ENCODE measurements around the gene APBB2. TPM values are rescaled to one million over a fixed set of nuclear protein-coding genes. Genes with fewer than 3 reads are reported as not detected.

APBB2 gene
- total RNA-seq, 2 experiments from 2014 or later: 2.4 to 2.7 TPM

DNA sequence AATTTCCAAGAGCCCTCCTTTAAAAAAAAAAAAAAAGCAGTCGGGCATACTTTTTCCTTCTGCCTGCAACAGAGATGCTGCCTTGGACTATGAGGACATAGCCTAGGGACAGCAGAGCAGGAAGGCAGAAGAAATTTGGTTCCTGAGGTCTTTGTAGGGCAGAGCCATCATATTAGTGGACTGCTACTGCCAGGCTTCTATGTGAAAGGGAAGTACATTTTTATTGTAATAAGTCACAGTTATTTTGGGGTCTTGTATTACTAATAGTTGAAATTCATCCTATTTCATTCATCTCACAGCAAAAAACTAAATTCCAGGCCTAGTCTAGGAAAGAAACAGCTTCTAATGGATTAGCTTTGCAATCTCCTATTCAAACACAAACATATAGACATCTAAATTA, 253.4 kb downstream of the APBB2 start:
- ChIA-PET POLR2A (no interaction called here), CTCF (no interaction called here)

DNA sequence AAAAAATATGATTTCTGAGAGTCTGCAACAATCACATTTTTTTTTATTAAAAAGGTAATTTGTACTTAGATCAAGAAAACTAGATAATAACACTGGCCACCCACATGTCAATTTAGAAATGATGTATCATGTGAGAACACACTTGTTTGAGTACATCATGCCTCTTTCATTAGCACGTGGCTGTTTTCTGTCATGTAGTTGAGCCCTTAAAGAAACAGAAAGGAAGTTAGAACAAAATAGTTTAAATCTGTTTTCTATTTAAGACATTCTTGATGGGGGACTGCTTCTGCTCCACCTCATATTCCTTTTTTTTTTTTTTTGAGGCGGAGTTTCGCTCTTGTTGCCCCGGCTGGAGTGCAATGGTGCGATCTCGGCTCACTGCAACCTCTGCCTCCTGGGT, 257.1 kb downstream of the APBB2 start:
- ChIA-PET CTCF (no interaction called here), POLR2A (no interaction called here)

DNA sequence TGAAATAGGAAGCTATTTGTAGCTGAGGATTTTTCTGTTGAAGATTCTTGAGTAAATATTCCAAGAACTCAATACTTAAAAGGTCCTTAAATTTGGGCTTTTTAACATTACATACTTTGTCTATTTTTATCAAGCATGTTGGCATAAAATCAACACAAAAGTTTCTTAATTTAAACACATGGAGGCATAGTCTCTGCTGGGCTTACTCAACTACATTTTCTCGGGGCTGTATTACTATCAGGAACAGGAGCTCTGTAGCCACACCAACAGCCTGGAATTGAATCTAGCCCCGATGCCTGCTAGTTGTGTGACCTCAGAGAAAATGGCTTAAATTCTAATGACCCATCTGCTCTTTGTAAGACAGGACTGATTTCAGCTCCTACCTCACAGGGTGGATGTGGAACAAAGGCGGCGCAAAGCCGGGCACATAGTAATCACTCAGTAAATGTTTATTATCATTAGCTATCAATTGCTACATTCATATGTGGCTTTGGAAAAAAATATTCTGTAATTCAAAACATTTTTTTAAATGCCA, 257.6 kb downstream of the APBB2 start:
- POLR2A ChIA-PET: no interaction called here
- CTCF ChIA-PET: no interaction called here

DNA sequence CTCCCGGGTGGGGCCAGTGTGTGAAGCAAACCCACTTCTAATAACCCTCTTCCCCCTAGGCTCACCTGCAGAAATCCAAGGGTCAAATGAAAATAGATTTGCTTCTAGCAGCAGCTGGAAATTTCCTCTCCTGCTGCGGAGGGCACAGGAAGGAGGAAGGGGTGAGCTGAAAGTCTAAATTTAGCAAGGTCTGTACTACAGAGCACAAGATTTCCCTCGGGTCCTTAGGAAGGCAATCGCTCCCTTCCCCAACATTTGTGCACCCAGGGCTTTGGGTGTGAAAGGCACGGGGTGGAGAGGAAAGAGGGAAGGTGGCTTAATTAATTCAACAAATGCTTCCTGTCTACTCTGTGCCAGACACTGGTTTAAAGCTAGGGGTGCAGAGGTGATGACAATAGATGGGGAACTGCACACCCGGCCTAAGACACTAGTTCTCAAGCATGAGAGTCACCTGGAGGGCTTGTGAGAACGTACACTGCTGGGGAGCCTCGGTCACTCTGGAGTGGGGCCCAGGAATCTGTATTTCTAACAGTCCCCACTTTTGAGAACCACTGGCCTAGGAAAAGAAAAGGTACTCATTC, 260.2 kb downstream of the APBB2 start:
- ChIA-PET POLR2A (no interaction called here), CTCF (no interaction called here)

DNA sequence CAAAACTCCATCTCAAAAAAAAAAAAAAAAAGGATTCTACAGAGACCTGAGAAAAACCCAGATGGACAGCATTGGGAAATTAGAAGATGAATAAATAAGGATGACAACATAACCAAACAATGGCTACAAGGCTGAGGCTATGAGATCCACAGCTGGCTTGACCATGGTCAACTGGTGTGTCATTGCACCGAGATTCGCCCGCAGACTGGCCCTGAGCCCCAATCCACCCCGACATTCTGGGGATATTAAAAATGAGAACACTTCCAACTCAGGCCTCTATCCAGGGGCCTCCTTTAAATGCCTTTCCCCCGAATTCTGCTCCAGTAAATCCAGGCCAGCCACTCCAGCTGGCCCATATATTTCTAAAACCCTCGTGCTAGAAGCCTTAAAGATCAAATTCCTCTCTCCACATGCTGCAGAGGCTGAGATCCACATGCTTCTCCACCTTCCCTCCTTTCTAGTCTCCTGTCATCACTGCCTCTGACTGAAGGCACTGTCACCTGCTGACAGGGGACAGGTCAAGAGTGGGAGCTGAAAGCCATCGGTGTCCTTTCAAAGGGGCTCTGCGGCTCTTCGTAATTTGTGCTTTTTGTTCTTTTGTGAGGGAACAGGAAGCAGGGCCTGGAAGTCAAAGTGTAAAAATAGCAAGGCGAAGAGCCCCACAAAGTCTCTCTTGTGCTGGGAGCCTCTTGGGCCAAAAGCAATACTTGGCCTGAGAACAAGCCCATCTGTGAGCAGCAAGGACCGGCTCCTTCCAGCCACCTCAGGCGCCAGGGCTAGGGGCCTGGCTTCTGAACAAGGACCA, 260.9 kb downstream of the APBB2 start:
- ChIA-PET CTCF (no interaction called here), POLR2A (no interaction called here)

DNA sequence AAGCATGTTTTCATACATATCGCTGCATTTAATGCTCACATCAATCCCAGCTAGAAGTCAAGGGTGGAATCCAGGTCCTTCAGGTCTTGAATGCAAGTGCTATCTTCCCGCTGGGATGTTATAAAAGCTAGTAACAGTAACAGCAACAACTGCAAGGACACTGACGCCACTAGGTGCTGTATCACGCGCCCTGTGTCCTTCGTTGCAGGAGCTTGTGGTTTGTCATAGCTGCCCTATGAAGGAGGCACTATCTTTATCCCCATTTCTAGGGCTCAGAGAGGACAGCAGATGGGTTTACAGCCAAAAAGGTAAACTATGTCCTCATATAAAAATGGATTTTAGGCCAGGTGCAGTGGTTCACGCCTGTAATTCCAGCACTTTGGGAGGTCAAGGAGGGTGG, 261.7 kb downstream of the APBB2 start:
- CTCF ChIA-PET: no interaction called here

DNA sequence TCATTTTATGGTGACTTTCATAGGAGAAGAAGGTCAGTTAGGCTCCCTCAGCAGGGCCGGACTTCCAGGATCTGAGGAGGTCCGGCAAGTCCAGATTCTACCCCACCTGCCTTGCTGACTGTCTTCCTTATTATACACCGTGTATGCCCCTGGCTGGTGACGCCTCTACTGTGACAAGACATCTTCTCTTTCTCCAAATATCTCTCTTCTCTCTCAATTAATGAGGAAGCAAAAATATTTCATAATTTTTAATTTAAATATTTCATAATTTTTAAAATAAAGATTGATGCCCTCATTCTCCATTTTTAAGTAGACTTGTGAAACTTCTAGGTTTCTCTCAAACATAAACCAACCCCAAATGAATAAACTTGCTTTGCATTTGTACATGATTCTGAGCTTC, 262.1 kb downstream of the APBB2 start:
- ChIA-PET CTCF (no interaction called here), POLR2A (no interaction called here)

More for the DNA sequence above, 261.7 kb downstream of the APBB2 start:
- POLR2A ChIA-PET: no interaction called here

DNA sequence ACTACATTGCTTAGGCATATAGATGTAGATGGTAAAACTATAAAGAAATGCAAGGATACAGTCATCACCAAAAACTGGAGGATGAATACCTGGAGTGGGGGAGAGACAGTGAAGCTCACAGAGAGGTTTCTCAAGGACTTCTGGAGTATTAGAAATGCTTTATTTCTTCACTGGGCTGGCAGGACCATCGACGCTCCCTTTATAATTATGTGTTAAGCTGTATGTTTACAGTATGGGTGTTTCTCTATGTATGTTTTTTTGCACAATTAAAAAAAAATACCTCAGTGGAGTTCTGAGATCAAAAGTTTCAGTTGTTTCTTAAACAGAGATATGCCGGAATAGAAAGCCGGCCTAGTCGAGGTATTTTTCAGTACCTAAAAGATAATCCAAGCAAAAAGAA, 263.3 kb downstream of the APBB2 start:
- ChIA-PET POLR2A (no interaction called here), CTCF (no interaction called here)

DNA sequence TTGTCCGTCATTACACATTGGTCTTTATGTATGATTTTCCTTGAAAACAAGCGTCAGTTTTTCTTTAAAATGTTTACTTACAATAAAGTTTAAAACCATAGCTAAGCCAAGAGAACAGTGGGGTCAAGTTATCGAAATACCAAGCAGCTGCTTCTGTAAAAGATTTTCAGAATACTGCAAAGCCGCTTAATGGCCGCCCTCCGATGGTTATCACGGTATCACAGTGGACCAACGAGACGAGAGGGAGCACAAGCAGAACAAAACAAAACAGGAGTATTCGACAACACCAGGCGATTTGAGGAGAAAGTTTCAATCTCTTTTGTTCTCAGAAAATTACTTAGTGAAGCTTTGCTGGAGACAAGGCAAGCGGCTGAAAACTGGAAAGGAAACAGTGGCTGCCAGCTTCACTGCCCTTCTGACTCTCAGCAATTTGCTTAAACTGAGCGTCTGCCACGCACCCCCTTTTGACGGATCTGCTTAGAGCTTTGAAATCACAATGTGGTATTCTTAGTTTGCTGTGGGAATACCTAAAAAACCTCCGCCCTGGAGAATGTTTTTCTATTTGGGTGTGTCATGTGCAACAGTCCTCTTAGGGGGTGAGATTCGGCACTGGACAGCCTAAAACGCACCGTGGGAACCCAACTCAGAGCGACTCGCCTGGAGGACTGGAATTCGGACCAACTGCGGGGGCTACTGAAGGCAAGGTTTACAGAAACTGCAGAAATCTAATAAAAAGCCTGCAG, 264.8 kb downstream of the APBB2 start:
- ChIA-PET CTCF (no interaction called here), POLR2A (no interaction called here)

DNA sequence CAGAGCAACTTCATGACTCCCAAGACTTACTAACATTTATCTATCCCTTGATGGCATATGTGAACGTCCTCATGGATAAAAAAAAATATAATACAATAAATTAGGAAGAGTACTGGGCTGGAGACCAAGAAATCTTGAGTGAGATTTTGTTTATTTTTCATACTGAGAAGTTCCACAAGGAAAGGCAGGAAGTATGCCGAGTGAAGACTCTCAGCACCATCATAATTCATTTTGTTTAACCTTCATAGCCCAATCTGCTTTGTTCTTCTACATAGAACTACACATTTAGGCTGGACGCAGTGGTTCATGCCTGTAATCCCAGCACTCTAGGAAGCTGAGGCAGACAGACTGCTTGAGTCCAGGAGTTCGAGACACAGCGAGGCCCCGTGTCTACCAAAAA, 266.3 kb downstream of the APBB2 start:
- ChIA-PET CTCF (no interaction called here), POLR2A (no interaction called here)

DNA sequence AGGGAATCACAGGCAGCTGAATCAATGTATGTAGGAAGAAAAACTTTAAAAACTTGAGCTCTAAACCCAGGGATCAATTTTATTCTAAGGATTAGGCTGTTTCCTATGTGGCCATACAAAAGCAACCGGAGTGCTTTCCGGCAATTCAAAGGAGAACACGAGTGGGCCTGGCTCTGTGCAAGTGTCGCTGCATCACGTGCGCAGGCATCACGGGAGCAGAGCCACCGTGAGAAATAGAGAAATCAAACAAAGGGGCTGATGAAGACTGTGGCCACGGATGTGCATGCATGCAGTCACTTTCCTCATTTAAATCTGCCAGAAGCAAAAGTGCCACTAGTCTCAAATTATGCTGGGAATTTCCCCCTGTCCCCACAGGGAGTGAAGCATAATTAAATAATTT, 267.7 kb downstream of the APBB2 start:
- ChIA-PET CTCF (no interaction called here), POLR2A (no interaction called here)

DNA sequence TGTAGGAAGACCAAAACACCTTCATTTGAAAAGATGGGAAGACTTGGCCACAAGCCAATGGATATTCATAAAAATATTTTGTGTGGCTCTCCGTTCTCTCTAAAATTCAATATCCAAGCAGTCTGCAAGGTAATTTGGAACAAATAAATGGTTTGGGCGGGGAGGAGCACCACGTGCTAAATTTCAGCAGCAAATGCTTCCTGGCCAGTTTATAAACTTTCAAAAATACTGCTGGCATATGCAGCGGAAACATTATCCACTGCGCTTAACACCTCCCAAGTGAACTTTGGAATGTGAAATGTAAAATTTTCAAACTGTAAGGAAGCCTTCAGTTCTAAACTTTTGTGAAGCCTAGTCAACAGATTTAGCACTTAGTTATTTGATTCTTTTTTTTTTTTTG, 273.6 kb downstream of the APBB2 start:
- CTCF ChIA-PET: interaction anchor here (1.1 kb wide), 1 partner anchor 15 kb away, joined by 4 read pairs; no protein-coding TSS in a partner anchor
- POLR2A ChIA-PET: no interaction called here

DNA sequence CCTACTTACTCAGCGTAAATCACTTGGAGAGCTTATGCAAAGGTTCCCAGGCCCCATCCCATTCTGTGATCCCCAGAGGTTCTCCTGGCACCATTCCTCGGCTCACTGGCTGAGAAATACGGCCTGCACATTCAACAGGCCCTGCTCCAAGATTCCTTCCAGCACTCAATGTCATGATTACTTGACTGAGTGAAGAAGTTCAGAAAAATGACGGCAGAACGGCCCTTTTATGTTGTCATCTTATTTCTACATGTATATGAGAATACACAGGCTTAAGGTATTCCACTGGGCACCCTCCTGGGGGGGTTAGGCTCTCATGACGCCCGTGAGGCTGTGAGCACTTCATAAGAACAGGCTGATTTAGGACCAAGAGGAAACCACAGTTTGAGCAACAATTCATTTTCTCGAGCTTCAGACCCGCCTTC, 274.0 kb downstream of the APBB2 start:
- ChIA-PET CTCF (interaction anchor here (1.1 kb wide), 1 partner anchor 14 kb away, joined by 4 read pairs; no protein-coding TSS in a partner anchor), POLR2A (no interaction called here)

DNA sequence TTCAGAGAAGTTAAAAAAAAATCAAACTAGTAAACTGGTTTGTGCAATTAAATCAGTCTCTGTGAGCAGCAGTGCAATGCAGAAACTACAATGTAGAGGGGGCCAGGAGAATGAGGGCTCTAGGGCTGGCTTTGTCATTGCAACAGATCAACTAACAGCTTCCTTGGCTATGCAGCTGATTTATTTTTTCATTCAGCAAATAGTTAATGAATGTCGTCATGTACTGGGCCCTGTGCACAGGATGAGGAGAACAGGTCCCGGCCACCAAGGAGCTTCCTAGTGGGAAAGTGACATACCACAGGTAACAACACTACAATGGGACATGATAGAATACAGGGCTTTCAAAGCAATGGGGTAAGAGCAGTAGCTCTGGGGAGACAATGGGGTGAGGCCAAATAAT, 274.5 kb downstream of the APBB2 start:
- POLR2A ChIA-PET: no interaction called here

DNA sequence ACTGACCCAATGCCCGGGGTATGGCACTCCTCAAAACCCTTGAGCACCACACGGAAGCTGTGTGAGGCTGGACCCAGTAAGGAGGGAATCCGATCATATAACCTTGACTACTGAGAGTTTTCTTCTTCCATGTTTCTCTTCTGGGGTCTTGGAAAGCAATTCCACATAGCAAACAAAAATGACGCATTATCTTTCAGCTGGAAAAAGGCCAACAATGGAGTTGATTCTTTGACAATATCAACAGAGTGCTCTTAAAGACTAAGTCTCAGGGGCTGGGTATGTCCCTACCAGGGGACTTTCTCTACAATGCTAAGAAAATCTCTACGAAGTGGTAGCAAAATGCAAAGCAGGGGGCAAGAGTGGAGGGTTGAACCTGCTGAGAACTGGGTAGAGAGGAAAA, 276.0 kb downstream of the APBB2 start:
- CTCF ChIA-PET: no interaction called here
- POLR2A ChIA-PET: no interaction called here

More for the DNA sequence above, 274.5 kb downstream of the APBB2 start:
- CTCF ChIA-PET: no interaction called here

DNA sequence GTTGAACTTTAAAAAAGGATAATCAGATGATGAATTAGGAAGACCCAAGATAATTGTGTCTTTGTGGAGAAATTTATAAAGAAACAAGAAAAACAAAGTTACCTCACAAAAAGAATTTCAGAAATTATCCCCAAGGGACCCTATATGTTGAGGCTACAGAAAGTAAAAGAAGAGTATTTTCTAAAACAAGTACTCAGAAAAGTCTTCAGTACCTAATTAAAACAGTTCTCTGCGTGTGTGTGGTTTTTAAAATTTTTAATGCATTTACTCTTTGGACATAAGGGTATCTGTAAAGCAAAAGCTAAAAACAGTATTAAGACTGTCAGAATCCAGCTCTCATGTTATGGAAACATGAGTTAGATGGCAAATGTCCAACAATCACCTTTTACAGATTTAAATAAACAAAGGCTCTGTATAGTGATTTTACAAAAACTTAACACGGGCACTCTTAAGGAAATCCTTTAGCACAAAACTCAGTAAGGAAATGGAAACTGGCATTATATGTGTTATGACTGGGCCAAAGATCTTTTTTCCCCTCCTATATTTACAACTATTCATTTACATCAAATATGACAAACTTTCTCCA, 277.1 kb downstream of the APBB2 start:
- ChIA-PET CTCF (no interaction called here), POLR2A (no interaction called here)

DNA sequence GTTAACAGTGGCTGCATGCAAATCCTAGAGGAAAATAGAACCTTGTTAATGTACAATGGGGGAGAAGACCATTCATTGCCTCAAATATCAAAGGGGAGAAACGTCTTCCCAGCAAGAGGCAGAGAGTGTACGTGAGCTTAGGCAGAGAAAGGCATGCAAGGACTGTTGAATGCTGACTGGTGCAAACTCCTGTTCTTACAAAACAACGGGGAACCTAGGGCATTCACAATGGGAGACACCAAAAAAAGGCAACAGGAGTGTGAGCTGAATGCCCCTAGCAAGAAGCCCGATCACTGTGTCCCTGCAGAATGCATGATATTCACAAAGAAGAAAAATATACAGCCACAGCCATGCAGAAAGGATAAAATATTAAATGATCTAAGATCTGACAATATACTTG, 279.7 kb downstream of the APBB2 start:
- POLR2A ChIA-PET: no interaction called here
- CTCF ChIA-PET: no interaction called here

DNA sequence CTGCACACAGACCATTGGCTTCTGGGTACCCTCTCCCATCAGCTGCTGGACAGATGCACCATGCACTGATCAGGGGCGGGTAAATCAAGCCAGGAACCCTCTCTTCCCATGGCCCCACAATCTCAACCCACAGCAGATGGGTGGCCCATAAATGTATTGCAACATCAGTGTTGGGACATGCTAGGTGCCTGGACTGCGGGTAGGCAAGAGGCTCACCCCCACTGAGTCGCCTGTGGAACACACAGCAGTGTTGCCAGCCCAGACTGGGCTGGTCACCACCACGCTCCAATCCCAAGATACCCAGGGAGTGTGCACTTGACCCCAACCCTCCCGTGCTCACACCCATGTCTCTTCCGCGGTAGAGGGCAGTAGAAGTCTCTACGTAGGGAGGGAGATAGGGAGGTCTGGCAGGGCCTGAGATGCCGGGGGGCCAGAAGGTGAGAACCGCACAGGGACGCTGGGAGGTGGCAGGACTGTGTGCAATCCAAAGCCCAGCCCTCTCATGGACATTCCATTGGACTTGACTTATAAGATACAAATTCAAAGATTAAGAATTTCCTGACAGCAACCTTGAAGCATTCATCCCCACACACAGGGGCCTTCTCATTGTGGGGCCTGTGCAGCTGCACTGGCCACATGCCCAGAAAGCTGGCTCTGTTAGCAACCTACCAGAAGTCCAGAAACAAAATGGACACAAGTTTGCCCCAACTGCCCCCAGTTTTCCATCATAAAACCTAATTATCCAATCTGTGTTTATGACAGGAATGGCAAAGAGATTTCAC, 280.9 kb downstream of the APBB2 start:
- POLR2A ChIA-PET: no interaction called here
- CTCF ChIA-PET: no interaction called here

DNA sequence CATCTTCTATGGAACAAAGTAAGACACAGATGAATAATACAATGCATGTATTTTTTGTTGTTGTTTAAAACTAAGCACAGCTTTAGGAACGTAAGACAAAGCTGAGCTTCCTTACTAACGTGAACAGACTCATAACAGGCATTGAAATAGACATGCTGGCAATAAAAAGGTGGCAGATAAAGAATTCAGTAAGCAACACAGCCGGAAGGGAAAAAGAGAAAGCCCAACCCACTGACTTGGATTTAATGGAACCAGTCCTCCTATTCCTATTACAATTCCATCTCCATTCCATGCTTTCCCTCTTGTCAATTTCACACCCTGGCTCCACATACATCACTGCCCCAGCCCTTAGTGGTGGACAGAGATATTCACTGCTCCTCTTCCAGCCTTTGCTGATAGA, 282.5 kb downstream of the APBB2 start:
- ChIA-PET CTCF (no interaction called here), POLR2A (no interaction called here)

DNA sequence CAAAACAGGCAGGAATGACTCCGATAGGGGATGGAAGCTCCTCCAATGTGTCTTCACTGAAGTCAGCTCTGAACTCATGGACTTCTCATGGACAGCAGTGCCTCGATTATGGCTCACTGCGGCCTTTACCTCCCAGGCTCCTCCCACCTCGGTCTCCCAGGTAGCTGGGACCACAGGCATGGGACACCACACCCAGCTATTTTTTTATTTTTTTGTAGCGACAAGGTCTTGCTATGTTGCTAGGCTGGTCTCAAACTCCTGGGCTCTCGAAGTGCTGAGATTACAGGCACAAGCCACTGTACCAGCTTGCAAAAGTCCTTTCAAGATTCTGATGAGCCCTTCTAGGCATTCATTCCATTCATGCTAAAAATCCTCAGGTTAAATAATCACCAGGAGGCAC, 283.1 kb downstream of the APBB2 start:
- ChIA-PET POLR2A (no interaction called here), CTCF (interaction anchor here (0.6 kb wide), 1 partner anchor 391 kb away, joined by 5 read pairs; no protein-coding TSS in a partner anchor)

Data from activated CD8-positive, alpha-beta memory T cell treated with anti-CD3 and anti-CD28 coated beads for 36 hours (primary cell).